ENCODE results near the gene RIPK4.

RIPK4 gene

DNA sequence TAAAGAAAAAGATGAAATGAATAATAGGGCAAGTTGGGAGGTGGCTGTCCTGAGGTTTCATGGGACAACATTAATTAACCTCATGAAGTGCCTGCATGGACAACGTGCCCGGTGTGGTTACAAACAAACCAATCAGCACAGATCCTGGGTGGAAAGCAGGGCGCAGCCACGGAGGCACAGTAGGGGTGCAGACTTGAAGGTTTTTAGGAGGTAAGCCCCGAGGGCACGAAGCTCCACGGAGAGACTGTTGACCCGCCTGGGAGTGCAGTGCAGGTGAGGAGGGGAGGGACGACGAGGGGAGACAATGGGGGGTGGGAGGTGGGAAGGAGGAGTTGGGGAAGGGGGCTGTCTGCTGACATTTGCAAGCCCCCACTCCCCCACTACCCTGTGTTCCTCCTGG is 2.3 kb upstream of the RIPK4 start:
- no peak for DNase-seq (ENCODE audit: low read depth in 2 of 2)

- DNase-seq (ENCODE audit: low read depth in 2 of 2) = no peak
These were observed 1.7 kb upstream of the RIPK4 start for GRCh38 chr21:41768437-41769042.

- DNase-seq (ENCODE audit: low read depth in 2 of 2) = no peak
These were observed 969 bp upstream of the RIPK4 start for GRCh38 chr21:41767606-41768436.

DNA sequence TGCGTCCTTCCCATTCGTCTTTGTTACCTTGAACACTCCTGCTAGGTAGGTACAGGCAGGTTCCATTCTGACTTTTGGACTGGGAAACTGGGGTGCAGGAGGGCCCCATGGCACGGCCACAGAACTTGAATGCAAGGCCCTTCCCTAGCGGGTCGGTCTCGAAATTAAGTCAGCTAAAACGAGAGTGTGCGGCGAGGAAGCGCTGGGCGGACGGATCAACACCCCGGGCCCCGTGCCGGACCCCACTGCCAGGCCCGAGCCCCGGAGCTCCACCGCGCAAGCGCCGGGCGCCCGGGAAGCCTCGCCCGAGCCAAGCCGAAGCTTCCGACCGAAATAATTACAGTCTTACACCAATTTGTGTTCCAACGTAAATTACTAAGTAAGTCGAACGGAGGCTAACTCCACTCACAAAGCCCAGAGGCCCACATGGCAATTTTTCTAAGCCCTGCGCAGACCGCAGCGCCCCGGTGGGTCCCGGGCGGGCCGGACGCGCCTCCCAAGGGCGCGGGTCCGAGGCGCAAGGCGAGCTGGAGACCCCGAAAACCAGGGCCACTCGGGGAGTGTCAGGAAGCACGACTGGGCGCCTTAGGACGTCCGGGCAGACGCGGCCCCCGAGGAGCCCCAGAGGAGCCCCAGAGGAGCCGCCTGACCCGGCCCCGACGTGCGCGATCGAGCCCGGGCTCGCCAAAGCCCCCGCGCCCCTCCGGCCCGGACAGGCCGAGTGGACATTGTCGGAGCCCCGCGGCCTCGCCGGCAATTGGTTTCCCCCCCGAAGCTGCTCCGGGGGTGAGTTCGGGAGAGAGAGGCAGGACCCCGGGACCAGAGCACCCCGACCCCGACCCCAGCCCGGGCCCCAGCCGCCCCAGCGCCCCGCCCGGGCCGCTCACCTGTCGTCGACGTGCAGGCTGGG is 624 bp downstream of the RIPK4 start:
- no peak for DNase-seq (ENCODE audit: low read depth in 2 of 2)

DNA sequence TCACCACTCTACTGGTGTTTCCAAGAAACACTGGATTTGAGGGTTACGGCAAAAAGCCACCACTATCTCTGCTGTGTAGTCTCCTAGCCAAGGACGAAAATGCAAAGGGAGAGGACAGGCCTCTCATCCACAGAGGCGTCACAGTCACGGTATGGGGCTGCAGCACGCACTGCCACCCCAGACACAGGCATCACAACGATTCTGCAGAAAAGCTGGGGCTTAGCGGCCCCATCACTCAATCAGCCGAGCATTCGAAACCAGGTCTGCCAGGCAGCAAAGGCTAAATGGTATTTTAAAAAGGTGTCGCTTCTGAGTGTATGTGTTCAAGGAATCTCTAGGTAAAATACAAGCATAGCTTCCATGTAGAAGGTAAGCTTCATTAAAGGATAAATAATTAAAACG is 1.4 kb downstream of the RIPK4 start:
- DNase-seq (ENCODE audit: low read depth in 2 of 2) = no peak

DNA sequence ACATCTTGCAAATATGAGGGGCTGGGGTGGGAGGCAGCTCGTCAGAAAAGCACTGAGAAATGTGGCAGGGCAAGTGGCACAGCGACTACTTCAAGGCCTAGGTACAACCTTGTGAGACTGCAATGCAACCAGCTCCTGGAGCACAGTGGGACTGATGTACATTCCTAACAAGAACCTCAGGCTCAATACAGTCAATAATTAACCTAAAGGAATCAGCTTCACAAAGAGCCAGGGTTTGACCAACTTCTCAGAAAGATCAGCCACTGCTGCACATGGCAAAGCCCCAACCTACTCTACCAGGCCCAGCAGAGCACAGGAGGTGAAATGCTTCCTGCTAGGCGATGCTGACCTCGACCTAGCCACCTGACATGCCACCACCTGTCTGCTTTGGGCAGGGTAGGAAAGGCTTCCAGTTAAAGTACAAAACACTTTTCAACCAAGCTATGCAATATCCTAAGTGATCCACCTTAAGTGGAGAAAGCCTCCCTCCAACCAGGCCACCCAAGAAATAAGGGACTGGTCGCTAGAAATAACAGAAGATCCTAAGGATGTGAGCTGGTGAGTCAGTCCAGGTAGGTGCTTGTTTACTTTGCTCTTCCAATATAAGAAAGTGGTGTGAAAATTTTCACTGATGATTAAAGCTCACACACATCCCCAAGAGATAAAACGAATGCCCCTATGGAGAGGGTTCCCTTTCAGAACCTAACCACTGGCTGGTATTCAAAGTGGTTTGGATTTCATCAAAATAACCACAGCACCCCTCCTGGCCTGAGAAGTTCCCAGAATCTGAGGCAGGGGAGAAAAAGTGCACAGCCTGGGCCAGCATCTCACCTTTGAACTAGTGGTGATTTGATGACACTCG is 2.1 kb downstream of the RIPK4 start:
- no peak for DNase-seq (ENCODE audit: low read depth in 2 of 2)

DNA sequence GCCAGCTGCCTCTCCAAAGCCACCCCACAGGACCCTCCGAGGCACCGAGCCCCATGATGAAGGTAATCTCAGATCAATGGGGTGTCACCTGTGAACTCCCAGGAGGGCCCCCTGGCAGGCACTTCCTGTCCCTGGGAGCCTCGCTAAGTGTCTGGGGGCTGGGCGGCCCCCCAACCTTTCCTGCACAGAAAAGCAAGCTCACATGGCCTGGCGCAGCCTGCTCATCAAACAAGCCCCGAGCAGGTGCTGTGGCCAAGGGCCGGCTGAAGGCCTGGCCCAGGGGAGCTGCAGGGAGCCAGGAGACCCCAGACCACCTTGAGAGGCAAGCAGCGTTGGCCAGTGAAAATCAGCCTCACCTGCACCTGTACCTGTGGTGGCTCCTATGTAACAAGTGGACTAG is 2.9 kb downstream of the RIPK4 start:
- no peak for DNase-seq (ENCODE audit: low read depth in 2 of 2)

DNA sequence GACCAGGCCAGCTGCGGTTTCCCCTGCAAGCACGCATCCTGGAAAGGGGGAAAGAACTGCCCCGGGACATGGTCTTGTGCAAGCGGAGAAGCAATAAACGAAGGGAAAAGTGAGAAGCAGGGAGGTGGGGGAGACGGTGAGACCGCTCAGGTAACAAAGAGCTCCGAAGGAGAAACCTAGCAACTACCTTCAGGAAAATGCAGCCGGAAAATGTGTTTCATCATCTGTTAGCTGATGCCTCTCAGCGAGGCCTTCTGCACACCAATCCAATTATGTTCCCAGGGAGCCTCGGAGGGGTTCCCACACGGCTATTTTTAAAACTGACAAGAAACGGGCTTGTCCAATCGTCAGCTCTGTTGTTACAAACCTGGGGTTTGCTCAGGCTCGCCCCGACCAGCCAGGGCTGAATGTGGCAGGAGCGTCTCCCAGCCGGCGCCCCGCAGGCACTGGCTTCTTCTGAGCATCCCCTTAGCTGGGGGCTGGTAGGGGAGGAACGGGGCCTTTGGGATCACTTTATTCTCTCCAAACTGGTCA is 3.4 kb downstream of the RIPK4 start:
- no peak for DNase-seq (ENCODE audit: low read depth in 2 of 2)

- no peak for DNase-seq (ENCODE audit: low read depth in 2 of 2)
These were observed 4.1 kb downstream of the RIPK4 start for GRCh38 chr21:41762753-41763152.

- no peak for DNase-seq (ENCODE audit: low read depth in 2 of 2)
These were observed 4.8 kb downstream of the RIPK4 start for GRCh38 chr21:41761934-41762635.

GRCh38 chr21:41761211-41761933 is 5.5 kb downstream of the RIPK4 start:
- no peak for DNase-seq (ENCODE audit: low read depth in 2 of 2)

DNA sequence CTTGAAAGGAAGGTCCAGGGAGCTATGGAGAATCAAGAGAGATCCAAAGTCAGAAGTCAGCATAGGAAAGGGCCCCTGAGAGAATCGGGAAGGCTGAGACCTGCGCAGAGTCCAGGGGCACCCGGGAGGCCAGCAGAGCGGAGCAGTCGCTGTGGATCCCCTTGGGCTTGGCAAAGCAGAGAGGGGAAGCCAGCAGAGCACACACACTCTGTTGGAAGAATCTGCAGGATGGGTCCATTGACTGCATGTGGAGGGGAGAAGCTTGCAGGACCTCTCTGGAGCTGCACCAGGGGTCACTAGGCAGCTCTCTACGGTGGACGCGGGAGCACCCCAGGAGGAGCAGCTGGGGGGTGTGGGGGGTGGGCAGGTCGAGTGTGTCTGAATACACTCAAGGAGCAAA is 6.4 kb downstream of the RIPK4 start:
- no peak for DNase-seq (ENCODE audit: low read depth in 2 of 2)

- DNase-seq (ENCODE audit: low read depth in 2 of 2) = no peak
These were observed 6.9 kb downstream of the RIPK4 start for GRCh38 chr21:41759926-41760325.

GRCh38 chr21:41759214-41759840 is 7.5 kb downstream of the RIPK4 start:
- DNase-seq (ENCODE audit: low read depth in 2 of 2) = no peak

DNA sequence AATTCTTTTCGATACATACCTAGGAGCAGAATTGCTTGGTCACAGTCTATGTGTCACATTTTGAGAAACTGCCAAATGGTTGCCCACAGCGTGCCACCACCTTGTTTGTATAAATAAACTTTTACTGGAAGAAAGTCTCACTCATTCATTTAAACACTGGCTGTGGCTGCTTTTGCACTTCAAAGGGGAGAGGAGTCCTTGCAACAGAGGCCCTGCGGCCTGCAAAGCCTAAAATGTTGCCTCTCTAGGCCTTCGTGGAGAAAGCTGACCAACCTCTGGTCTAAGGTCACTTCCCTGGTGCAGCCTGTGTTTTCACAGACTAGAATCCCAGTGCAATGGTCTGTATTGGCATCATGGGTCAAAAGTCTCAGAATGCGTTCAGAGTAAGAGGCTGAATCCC is 8.3 kb downstream of the RIPK4 start:
- DNase-seq (ENCODE audit: low read depth in 2 of 2) = no peak

DNA sequence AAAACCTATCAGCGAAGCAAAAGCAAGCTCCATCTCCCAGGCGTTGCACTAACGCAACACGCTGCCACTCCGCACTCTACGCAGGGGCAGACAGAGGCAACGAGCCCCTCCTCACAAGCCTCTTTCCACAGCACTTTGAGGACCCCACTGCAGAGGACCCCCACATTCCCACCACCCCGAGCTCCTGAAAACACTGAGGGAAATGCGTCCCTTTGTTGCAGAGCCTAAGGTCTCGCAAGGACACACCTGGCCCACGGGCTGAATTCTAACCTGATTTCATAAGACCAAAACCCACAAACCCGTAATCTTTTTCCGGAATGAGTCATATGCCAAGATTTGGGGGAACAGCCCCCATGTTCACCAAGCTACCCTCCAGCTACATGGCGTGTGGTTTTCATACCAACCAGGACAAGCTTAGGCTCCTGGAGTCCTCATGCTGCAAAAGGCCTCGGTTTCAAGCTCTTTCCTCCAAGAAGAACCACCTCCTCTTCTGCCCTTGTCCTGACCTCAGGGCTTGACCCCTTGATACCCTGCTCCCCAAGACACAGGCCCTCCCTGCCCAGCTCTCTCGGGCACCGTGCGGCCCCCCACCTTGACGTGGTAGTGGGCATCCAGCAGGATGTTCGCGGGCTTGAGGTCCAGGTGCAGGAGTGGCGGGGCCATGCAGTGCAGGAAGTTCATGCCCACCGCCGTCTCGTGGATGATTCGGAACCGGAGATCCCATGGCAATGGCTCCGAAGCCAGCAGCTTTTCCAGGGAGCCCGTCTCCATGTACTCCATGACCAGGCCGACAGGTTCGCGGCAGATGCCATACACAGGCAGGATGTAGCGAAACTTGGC is 10.7 kb downstream of the RIPK4 start:
- no peak for DNase-seq (ENCODE audit: low read depth in 2 of 2)

GRCh38 chr21:41755258-41755933 is 11.5 kb downstream of the RIPK4 start:
- DNase-seq (ENCODE audit: low read depth in 2 of 2) = no peak

DNA sequence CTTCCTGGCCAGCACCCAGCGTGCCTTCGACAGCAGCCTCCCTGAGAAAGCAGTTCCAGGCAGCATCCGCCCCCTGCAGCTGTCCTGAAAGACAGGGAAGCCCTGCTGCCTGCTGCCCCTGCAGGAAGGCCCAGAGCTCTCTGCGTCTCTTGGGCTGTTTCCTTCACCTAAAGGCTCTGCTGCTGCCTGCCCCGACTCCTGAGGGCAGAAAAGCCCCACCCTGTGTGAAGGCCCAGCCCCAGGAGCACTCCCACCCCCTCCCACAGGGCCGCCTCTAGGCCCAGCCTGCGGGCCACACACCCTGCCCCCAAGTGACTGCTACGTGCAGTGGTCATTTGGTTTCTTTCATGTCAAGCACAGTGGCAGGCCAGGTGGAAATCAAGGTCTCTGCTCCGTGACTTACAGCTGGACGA is 12.4 kb downstream of the RIPK4 start:
- DNase-seq (ENCODE audit: low read depth in 2 of 2) = no peak

All from stimulated activated CD4-positive, alpha-beta T cell treated with anti-CD3 and anti-CD28 coated beads, Interleukin-4, amount 100 ng/mL, for 48 hours (primary cell).